ENCODE results near the gene GNG3.
"Not testable (repeated sequence)": the region's sequence is repeated elsewhere in the genome, so short reads cannot be mapped to it uniquely, and the experiment has no call there.

GNG3 gene

DNA sequence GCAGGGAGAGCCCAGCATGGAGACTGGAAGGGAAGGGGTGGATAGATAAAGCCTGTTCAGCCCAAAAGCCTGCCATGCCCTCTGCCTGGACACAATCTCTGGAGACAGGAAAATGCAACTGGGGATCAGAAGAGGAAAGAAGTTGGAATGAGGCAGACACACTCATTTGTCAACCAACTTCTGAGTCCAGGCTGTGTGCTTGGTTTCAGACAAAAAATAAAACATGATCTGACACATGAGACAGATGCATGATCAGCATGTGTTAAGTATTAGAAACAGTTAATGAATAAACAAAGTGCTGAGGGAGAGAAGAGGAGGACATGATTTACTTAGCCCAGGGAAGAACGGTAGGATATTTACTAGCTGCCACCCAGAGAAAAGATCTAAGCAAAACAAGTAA lies 19.0 kb upstream of the GNG3 start:
- no peak for DNase-seq

DNA sequence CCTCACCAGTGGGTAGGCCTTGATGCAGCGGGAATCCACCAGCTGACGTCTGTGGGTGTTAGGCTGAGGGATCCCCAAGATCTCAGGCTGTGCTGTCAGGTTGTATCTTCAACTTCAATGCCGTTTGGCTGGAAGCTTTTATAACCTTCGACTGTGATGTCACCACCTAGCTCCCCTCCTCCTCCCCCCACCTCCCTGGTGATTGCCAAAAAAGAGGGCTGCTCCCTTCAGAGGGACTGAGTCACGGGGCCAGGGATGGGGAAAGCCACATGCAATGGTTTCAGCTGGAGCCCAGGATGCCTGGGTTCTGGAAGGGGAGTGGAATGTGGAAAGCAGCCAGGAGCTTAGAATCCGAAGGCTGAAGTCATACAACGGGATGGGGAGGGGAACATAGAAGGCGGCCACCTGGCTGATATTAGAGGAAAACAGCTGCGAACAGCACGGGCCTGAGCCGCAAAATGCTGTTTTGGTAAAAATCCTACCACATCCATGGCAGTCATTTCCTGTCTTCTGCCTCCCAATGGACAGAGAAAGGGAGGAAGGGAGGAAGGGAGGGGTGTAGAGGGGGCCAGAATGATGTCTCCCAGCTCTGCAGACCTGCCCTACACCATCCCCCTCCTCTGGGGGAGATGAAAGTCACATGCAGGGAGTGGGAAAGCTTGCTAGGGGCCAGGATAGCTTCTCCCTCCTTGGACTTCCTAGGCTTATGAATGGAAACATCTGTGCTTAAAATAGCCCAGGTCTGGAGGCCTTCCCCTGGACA lies 17.9 kb upstream of the GNG3 start, which contains the start of gene LRRN4CL:
TSS of gene LRRN4CL (minus strand) at position 110 of the 763 bp plus-strand sequence. CDS start 1,022 bp downstream, outside the sequence.
- no peak for DNase-seq

DNA sequence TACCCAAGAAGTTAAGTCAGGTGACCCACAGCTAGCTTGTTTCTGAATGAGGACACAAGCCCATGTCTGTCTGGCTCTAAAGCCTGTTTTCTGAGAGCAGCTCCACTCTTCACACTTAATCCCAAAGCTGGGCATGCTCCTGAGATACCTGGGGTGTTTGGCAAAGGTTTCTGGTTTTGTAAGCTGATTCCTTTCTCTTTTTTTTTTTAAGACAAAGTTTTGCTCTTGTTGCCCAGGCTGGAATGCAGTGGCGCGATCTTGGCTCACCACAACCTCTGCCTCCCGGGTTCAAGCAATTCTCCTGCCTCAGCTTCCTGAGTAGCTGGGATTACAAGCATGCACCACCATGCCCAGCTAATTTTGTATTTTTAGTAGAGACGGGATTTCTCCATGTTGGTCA lies 13.9 kb upstream of the GNG3 start:
- not testable (repeated sequence) for DNase-seq

DNA sequence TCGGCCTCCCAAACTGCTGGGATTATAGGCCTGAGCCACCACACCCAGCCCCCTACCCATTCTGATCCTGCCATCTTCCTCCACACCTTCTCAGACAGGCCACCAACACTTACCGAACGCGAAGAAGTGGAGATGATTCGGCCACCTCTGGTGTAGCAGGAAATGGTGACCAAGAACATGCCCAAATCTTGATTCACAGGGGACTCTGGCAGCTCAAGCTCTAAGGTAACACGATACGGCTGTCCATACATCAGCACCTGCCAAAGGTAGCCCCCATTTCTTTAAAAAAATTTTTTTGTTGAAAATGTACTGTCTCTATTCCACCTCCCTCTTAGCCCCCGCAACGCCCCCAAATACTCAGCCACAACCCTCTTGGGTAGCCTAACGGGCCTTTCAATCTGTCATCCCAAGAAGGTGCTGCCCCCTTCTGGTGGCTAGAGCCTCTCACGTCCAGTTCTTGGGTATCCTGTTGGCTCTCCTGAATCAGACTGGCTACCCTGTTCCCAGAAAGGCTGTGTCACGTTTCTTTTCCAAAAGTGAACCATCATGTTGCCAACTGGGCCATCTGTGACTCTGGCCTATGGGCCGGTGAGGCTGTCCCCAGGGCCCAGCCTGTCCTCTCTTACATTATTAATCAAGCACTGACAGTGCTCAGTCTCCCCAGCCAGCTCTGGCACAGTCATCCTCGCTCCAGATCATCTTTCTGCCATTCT lies 12.9 kb upstream of the GNG3 start:
- DNase-seq: no peak

DNA sequence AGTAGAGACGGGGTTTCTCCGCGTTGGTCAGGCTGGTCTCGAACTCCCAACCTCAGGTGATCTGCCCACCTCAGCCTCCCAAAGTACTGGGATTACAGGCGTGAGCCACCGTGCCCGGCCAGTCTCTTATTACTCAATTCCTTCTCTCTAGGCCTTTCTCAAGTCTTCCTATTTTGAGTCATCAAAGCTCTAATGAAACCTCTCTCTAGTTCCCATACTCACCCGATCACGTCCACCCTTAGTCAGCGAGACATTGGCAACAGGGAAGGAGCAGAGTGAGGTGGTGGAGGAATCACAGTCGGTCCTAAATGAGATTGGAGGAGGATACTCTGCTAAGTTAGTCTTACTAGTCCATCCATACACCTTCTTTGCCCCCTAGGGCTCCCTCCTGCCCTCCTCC lies 5.2 kb upstream of the GNG3 start:
- DNase-seq: no peak

DNA sequence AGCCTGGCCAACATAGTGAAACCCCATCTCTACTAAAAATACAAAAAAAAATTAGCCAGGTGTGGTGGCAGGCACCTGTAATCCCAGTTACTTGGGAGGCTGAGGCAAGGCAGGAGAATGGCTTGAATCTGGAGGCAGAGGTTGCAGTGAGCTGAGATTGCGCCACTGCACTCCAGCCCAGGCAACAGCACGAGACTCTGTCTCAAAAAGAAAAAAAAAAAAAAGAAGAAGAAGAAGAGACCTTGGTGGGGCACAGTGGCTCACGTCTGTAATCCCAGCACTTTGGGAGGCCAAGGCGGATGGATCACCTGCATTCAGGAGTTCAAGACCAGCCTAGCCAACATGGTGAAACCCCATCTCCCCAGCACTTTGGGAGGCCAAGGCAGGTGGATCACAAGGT lies 3.6 kb upstream of the GNG3 start:
- DNase-seq: not testable (repeated sequence)

DNA sequence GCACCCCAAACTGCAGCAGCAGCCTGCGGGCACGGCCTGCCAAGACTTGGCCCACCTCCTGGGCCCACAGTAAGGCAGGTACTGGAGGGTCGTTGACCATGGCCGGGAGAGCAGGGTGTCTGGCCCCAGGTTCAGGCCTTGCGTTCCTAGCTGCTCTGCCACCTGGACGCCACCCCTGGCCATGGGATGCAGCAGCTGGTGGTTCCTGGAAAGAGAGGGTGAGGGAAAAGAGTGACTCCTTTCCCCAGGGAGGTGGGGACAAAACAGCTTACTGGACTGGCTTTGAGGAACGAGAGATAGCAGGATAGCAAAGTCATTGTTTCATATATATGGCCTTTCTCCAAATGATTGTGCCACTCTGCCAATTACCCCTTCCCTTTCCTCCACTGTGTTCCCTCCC lies 2.1 kb upstream of the GNG3 start:
- DNase-seq: no peak

DNA sequence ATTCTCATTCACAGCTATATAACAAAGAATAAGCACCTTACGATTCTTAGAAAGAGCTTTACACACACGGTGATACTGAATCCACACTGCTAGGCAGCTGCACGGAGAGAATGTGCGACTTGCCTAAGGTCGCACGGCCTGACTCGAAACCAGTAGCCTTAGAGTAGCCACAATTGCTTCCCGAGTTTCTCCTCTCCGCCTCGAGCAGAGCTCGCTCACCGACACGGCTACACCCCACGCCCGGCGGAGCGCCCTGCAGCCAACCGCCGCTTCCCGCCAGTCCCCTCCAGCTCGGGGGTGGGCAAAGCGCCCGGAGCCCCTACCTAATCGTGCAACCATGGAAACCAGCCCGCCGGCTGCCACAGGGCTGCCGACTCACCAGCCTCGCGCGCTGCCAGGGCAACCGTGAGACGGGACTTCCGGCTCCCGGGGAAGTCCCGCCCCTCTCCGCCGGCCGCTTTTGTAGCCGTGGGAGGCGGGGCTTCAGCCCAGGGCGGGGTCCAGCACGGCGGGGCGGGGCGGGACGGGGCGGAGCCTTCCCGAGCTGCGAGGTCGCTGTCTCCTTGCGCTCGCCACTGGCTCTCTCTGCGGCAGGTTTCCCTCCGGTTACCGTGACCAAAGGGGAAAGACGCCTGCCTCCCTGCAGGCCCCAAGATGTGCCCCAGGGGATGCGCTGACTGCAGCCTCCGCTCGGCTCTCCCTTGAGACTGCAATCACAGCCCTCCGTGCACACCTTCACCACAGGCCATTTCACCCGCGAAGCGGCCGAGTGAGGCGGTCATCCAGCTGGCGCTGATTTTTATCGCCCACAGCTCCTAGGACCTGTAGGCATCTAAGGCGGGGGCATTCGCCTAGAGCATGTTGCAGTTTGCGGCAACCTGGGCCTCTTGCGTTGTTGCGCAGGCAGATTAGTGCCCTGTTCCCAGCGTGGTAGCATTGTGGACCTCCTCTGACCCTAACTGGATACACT lies 1.3 kb upstream of the GNG3 start:
- peak; percentile 88 for DNase-seq

DNA sequence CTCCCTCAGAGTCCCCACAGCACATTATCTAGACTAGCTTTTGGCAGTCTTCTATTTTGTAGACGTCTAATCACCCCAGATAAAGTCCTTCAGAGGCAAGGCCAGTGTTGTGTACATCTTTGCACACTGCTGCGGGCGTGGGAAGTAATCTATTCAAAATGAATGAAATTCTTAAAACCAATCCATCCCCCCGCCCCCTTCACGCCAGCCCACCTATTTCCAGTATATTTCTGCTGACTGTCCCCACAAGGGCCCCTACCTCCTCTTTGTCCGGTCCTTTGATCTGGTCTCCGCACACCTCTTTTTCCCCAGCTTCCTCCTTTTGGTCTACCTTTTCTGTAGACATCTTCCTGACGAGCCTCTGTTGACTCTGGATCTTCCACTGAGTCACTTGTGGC lies 627 bp upstream of the GNG3 start:
- no peak for DNase-seq

DNA sequence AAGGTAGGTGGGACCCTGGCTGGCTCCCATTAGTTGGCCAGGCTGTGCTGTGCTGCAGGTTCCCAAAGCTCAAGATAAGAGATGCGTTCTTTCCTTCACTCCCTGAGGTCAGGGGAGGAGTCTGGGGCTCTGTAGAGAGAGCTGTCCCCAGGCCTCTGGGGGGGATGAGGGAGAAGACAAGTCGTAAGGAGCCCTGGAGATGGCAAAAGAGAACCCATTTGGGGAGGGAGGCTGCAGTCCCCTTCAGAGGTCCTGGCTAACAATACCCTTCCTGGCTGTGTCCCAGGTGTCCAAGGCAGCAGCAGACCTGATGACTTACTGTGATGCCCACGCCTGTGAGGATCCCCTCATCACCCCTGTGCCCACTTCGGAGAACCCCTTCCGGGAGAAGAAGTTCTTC lies 916 bp downstream of the GNG3 start:
- no peak for DNase-seq

DNA sequence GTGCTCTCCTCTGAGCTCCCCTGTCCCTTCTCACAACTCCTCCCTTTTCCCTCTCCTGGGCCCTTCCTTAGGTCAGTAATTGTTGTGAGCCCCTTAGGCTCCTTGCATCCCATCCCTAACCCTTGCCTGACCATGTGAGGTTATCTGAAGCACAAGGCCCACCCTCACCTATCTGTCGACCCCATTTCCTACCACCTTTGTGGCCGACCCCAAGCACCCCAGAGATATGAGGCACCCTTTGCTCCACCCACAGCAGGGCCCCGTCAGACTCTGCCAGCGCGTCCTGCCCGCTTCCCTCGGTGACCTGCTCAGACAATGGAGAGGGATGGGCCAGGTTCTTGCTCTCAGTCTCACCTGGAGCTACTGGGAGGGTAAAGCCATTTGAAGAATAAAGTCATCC lies 1.3 kb downstream of the GNG3 start:
- peak; percentile 52 for DNase-seq

DNA sequence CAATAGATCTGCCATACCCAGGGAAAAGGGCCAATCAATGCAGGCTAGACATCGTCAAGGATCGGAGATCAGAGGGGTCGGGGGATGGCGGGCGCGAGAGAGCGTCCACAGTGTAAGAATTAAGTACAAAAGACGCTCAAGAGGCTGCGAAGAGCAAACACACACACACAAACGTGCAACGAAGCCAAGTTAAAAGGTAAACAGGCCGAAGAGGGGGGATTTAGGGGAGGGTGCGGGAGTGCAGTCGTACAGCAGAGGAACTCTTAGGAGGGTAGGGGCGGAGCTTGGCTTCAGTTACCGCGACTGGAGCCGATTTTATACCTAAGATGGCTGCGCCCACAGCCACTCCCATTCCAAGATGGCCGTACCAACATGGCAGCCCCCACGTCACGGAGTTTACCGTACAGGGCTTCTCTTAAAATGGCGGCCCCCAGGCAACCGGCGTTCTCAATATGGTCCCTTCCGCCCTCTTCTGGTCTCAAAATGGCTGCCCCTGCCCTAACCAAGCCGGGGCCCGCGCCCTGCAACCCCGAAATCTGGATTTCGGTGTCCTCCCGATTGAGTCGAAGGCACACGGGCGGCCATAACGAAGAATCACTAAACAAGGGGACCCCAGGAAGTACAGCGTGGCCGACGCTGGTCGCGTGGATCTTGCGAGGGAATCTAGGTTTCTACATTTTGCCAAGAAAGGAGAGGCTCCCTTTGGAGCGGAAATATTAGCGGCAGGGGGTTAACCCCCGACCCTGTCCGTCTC lies 1.9 kb downstream of the GNG3 start:
- peak; percentile 94 for DNase-seq

DNA sequence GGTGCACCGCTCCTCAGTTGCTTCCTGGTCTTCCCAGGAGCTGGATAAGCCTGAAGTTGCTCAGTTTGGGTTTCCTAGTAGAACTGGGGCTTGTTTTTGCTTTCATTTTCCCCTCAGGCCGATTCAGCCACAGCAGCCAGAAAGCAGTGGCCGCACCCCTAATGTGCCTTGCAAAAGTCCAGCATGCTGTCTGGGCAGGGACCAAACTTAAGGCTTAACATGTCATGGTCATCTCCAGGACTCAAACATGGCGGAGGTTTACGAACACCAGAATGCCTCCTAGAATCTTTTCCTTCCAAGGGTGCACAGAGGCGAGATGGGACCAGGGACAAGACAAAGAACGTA lies 2.5 kb downstream of the GNG3 start:
- DNase-seq: no peak

DNA sequence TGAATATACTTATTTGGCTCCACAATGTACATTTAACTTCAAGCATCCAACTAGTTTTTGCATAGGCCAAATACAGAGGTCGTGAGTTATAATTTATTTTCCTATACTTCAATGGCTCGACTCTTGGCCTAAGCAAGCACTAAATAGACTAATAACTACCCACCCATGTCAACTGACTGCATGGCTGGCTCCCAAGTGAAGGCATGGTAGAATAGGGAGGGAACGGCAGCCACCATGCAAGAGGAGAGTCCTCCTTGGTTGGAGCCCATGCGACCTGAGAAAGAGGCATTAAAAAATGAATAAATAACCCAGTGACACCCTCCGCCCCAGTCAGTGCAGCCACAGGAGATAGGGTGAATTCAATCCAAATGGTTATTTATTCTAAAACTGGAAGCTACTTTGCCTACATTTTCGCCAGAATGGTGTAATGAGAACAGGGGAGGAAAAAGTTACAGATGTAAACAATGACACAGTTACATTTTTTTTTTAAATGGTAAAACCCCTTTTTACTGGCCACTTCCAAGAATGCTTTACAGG lies 4.9 kb downstream of the GNG3 start:
- DNase-seq: no peak

DNA sequence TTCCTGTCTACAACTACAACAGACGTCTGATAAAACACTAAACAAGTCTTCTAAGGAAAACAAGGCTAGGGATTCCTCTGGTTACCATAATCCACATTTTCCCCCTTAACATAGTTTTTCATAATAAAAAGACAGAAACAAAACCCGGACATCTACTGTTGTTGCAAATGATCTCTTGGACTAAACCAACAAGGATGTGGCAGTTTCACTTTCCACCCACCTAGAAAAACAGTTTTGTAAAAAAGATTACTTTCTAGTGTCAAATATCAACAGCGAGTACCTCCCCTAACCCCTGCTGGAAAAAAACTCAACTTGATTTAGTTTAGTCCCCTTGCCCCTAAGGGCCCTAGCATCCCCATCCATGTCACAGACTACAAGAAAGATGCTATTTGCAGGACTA lies 5.4 kb downstream of the GNG3 start:
- DNase-seq: no peak

DNA sequence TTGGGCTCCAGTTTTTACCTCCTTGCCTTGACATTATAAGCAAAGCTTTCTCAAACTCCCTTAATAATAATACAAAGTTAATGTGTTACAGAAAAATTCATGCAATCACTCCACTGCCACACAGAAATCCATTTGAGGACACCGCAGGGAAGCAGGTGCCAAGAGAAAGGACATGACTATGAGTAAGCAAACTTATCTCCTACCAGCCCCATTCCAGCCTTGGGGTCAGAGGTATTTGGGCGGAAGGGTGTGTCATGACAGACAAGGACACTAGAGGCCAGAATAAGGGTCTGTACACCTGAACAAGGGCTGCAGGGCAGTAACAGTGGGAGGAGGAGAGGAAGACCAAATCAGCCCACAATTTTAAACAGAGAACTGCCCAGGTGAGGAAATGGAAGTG lies 5.9 kb downstream of the GNG3 start:
- DNase-seq: no peak

DNA sequence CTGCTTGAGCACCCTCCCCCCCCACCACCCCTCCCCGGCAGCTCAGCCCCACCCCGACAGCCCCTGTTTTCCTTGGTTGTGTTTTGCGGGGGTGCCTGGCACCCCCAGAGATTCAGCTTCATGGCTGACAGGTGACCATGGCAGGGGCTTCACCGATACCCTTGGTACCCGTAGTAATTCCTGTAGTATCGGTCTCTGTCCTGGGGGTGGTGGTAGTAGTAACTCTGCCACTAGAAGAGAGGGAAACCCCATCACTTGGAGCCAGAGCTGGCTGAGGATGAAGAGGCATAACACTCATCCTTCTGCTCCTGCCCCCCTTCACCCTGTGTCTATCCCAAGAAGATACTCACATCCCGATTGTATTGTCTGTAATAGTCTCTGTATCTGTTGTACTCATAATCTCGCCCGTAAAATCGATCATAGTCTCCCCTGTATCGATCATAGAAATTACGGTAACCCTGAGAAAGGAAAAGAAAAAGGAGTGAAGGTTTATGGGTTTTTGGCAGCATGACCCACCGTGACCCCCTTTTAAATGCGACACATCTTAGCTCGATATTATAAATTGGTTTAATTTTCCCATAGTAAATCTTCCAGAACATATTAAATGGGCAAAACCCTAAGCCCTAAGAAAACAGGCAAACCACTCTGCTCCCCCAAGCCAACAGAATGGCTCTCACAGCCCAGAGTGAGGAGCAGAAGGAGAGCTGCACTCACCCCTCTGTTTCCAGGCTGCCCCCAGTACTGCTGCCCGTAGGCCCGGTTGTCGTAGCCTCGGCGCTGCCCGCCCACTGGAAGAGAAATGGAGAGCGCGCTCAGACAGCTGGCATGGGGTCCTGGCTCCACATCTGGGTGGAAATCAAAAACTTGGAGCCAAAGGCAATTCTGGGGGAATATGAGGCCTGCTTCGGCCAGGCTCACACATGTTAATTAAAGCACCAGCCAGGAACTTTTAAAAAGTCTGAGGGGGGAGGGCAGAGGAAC lies 8.0 kb downstream of the GNG3 start:
- no peak for DNase-seq

DNA sequence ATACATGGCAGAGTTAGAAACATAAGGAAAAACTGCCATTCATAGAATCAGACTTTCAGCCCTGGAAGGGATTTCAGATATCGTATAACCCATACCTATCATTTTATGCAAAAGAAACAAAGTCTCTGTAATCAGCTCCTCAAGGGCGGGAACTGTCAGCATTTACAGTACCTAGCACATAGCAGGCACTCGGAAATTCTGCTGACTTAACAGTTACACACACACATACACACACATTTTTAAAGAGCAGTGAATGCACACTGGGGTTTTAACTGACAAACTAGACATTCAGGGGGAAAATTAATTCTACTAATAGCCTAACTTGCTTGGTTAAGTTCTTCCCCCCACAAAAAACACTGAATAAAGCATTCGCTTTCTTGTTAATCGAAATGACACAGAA lies 8.7 kb downstream of the GNG3 start:
- no peak for DNase-seq

DNA sequence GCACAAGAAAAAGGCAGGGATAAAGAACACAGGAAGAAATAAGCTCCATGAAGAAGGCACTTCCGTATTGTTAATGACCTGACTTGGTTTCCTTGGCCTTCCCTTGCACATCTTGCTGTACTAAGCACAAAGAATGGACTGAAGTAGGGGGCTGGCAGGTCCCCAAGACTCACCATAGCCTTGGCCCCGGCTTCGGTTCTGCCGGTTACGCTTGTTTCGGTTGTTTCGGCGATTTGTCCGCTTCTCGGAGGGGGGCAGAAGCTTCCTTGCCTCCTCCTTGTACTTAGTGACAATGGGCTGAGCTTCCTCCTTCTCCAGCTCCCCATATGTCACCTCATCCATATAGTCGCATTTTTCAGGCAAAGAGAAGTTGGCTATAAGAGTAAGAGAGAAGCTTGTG lies 9.3 kb downstream of the GNG3 start:
- DNase-seq: no peak

DNA sequence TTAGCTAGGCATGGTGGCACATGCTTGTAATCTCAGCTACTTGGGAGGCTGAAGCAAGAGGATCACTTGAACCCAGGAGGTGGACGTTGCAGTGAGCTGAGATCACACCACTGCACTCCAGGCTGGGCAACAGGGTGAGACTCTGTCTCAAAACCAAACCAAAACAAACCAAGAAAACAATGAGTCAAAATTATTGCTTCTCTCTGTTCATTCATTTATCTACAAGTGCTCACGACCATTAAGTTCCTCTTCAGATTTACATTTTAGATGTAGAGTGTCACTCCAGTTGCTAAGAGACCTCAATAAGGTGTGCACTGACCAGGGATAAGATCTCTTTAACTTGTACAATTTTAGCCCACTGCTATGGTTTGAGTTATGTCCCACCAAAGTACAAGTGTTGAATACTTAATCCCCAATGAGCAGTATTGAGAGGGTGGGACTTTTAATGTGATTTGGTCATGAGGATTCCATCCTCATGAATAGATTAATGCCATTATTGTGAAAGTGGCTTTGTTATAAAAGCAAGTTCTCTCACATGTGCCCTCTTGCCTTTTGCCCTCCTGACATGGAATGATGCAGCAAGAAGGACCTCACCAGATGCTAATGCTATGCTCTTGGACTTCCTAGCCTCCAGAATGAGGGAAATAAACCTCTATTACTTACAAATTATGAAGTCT lies 12.0 kb downstream of the GNG3 start:
- DNase-seq: no peak

DNA sequence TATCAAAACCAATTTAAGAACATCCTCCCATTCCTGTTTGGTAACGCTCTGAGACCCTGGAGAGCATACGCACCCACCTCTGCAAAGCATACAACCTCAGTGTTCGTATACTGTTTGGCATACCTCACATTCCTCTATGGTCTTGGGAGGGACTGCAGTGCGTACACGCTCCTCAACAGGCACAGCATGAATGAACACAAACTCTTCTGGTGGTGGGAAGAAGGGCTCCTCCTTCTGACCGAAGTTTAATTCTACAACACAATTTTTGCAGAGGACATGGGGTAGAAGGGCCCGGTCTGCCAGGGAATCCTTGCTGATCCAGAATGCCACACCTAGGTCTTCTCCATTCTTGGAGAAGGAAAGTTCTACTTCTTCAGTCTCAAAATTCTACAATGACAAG lies 14.5 kb downstream of the GNG3 start:
- DNase-seq: no peak
